Stimulated activated CD4-positive, alpha-beta T cell treated with anti-CD3 and anti-CD28 coated beads, TNF-alpha, amount 100 ng/mL, for 24 hours (primary cell): ENCODE results near the gene UVRAG.

Experiments
- DNase-seq, 3 experiments: peaks; one replicate each; pipeline ENCODE4 v3.0.0-alpha.2; 2020; ENCODE audit warnings: low read depth in 3 of 3

UVRAG gene

DNA sequence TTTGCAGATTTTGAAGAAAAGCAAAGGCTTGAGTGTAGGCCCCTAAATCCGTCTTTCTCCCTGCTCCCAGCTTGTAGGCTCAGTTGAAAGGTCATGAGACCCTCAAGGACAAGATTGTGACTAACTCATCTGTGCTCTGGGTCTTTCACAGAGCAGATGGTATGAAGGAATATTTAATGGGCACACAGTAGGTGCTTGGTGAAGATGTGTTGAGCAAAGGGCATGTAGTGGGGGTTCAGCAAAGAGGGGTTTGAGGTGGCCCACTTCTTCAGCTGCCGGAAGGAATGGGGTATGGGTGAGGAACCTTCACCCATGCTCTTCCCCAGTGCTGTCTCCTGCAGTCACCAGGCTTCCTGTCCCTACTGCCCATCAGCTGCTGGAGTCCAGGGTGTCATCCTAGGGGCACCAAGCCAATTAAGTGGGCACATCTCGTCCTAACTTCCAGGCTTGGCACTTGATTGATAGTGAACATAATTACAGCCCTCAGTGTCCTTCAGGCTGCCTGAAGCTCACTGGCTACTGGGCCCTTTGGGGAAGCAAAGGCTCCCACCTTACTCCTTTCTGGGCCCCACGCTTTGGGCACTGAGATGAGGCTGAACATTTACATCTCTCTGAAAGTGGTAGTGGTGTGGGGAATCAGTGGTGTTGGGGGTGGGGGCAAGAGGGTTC is 31.5 kb upstream of the UVRAG start:
- no peak for DNase-seq

DNA sequence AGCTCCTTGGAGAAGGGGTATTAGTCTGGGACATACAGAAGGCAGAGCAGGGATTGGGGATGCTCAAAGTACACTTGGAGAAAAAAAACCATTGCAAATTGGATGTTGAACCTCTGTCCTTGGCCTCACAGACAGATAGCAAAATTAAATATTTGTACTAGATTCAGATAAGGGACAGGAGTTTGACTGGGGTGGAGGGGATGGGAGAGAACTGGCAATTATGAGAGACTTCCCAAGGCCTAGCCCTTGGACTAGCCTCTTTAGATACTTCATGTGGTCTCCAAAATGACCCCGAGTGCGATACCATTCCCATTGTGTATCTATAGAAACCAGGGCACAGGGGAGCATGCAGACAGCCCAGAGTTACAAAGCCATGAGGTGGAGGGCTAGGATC is 30.9 kb upstream of the UVRAG start:
- DNase-seq = no peak

DNA sequence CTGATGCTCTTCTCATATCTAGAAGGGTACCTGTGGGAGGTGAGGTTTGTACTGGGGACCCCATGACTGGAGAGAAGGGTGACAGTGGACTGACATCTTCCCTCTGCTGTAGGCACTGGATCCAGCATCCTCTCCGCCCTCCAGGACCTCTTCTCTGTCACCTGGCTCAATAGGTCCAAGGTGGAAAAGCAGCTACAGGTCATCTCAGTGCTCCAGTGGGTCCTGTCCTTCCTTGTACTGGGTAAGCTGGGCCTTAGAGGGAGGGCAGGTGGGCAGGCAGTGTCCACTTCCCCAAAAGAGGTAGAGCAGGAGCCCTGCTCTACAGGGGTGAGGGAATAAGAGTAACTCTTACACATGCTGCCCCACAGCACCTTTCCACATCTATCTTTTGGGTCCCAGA is 30.5 kb upstream of the UVRAG start:
- DNase-seq = no peak

DNA sequence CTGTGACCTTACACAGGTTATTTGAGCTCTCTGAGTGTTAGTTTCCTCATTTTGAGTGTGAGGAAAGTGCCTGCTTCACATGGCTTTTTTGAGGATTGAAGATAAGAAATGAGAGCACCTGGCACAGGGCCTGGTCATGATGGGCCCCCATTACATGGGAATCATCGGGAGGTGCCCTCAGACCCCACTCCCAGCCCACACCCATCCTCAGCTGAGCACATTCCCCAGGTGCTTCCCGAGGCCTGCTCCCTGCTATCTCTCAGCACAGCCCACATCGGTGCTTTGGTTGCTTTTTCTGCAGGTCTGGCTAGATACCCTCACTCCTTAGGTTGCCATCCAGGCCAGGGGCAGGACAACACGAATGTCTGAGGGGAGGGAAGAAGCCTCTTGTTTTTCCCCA is 29.8 kb upstream of the UVRAG start:
- DNase-seq = no peak

DNA sequence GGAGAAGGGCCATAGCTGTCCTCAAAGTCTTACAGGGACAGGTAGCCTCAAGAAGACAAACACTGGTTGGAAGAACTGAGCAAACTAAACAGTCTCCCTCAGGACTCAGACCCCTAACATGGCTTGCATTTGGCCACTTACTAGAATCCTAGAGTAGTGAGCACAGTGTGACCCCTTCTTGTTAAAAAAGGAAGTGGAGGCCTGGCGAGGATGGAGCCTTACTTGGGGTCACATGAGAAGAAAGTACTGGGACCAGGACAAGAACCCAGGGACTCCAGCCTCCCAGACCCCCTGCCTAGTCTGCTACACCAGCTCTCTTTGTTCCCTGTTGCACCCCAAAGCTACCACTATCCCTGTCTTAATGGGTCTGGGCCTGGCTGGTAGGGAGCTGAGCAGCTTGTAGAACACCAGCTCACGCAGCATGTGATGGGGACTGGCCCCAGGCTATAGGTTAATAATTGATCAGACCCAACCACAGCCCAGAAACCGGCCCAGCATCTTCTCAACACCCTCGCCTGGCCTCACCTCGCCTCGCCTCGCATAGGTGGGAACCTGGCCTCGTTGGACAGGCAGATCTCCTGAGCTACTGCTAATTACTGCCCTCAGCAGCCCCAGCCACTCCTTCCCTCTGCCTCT is 28.8 kb upstream of the UVRAG start:
- DNase-seq = no peak

DNA sequence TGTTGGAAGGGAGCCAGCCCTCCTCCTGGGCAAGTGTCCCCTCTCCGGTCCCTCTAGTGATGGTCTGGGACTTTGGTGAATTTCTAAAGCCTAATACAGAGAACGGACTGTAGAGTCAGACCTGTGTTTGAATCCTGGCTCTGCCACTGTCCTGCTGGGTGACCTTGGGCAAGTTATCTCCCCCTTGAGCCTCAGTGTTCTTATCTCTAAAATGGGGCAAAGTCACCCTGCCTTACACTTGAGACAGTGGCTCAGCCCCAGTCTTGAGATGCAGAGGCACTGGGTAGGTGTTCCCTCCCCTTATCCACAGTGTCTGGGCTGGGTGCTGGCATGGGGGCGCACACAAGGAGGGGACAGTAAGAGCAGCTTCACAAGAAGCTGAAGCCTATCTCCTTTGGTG is 25.5 kb upstream of the UVRAG start:
- no peak for DNase-seq

DNA sequence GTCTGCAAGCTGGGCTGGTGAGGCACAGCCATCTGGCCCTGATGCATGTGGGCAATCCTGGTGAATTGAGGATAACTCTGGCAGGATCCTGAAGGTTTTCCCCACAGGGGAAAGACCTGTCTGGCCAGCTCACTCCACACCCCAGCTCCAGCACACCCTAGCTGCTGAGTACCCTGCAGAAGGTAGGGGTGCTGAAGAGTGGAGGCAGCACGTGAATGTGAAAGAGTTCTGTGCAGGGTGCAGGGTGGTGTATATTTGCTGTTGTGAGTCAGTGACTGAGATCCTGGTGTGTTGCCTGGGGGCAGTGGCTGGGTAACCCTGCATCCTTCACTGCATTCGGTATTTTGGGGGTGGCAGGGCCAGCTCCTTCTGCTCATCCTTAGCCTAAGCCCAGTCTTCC is 24.0 kb upstream of the UVRAG start:
- DNase-seq = no peak

DNA sequence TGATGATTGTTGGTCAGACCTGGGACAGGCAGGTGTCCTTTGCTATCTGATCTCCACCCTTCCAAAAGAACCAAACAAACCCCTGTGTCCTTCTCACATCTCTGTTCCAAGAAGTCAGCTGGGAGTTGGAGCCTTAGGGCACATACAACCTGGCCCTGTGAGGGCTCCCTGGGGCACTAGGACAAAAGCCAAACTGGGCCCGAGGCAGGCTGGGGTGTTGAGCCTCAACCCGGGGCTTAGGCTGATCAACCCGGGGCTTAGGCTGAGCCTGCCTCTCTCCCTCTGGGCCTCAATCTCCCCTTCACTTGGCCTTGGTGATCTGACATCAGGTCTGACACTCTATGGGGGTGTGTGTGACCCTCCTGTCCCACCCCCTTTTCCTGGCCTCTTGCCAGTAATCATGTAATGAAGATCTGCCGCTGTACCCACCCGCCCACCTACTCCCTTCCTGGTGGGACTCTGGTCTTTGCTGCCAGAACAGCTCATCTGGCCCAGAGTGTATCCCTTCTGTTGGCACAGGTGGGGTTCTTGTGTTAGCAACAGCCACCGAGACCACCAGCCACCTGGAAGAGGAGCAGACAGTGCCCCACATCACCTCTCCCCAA is 22.8 kb upstream of the UVRAG start:
- no peak for DNase-seq

DNA sequence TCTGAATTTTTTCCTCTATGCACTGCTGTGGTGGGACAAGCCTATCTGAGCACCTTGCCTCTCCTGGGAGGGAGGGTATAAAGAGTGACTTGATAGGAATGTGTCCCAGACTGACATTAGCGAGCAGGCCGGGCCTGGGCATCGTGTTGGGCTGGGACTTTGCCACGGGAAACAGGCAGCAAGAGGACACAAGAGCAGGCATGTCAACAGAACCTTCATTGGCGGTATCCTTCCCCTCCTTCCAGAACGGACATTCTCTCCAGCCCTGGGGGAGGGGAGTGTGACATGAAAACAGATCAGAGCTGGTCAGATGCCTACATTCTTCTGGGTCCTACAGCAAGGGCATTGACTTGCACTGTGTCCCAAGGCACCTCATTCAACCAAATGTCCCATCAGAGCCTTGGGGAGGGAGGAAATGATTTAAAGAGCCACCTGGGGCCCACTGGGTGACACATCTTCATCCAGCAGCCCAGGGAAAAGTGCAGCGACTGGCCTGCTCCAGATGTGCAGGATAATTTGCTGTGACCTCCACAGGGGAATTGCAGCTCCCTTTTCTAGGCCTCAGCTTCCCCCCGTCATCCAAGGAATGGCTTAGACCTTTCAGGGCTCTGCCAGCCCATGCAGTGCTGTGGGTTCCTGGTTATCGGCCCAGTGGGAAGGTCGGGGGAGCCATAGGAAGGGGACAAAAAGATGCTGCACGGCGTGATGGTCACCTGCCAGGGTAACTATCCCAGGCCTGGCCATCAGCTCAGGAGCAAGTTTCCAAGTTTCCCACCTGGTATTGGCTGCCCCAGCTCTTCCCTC is 21.8 kb upstream of the UVRAG start:
- DNase-seq = no peak

DNA sequence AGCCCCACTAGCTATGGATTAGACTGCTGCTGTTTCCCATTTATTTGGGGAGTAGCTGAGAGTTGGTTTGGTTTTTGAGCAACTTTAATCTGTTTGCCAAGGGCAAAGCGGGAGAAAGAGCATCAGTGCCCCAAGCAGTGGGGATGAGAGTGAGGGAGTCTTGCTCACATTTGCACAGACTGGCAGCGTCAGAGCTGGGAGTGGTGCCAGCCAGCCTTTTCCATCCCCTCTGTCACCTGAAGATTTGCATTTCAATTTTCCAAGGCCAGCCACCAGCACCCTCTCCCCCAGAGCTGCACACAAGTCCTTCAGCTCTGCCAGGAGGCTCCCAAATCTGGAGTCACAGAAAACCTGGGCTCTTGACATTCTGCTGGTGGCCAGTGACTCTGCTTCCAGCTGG is 21.0 kb upstream of the UVRAG start:
- no peak for DNase-seq

DNA sequence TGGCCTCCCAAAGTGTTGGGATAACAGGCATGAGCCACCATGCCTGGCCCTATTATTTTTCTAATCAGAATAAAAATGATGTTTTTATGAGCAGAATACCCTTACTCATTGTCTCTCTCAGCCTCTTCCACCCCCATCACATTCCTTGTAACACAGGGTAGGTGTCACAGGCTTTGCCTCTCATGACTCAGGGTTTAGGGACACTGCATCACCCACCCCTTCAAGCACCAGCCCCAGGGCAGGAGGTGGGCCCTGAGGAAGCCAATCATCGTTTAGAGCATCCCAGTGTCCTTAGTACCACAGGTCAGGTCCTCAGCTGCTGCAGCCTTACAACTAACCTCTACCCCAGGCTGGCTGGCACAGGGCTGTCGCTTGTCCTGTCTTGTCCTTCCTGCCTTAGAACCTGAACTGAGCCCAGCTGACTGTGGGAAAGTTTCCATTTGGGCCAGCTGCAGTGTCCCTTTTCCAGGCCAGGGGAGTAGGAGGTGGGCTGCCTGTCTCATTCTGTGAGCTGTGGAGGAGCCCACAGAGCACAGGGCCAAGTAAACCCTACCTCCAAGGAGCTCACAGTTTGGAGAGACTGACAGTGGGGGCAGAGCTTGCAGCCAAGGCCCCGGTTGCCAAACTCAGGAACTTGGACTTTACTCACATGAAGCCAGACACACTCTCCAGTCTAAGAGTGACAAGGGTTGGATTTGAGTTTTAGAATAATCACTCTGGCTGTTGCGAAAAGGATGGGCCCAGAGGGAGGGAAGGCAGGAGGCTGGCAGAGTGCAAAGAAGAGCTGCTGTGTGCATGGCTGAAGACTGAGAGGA is 19.5 kb upstream of the UVRAG start:
- no peak for DNase-seq

DNA sequence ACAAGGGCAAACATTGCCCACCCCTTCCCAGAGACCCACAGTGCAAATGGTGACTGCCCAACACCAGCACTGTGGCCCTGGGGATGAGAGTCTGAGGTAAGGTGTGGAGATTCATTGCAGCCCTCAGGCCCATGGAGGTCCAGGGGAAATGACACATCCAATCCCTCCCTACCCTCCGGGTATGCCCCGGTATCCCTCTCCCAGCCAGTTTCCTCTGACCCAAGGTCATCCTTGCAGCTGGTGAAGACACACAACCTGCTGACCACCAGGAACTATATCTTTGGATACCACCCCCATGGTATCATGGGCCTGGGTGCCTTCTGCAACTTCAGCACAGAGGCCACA is 18.9 kb upstream of the UVRAG start:
- no peak for DNase-seq

DNA sequence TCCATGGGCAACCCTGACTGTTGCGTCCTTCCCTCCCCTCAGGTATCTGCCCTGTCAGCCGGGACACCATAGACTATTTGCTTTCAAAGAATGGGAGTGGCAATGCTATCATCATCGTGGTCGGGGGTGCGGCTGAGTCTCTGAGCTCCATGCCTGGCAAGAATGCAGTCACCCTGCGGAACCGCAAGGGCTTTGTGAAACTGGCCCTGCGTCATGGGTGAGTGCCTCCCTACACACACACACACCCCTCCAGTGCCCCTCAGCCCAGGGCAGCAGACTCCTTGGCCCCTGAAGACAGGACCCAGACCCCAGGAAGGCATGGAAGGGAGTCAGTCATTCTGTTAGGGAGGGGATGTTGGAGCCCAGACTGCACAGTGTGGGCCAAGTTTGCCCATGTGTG is 17.9 kb upstream of the UVRAG start:
- DNase-seq = no peak

DNA sequence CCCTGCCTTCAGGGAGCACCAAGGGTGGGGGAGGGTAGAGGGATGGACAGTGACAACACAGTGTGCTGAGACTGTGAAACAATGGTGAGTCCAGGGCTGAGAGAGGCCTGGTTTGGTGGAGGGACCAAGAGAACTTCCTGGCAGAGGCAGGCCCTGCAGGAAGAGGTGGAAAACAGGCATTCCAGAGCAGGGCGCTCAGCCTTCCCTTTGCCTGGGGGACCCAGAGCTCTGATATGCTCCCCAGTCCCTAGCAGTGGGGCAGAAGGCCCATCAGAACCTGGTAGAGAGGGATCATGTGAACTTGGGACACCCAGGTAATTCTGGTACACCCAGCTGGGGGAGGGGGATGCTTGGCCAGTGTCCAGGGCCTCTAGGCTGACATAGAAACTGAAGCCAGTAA is 17.2 kb upstream of the UVRAG start:
- DNase-seq = no peak

DNA sequence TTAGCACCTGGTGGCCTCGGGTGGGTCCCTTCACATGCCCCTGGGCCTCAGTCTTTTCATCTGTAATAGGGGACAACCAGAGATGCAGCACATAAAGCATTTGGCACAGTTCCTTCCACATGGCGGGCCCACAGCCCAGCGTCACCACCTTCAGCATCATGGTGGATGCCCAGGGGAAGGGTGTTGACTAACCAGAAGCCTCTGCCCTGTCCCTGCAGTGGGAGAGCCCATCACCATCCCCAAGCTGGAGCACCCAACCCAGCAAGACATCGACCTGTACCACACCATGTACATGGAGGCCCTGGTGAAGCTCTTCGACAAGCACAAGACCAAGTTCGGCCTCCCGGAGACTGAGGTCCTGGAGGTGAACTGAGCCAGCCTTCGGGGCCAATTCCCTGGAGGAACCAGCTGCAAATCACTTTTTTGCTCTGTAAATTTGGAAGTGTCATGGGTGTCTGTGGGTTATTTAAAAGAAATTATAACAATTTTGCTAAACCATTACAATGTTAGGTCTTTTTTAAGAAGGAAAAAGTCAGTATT is 14.8 kb upstream of the UVRAG start:
- DNase-seq = no peak

DNA sequence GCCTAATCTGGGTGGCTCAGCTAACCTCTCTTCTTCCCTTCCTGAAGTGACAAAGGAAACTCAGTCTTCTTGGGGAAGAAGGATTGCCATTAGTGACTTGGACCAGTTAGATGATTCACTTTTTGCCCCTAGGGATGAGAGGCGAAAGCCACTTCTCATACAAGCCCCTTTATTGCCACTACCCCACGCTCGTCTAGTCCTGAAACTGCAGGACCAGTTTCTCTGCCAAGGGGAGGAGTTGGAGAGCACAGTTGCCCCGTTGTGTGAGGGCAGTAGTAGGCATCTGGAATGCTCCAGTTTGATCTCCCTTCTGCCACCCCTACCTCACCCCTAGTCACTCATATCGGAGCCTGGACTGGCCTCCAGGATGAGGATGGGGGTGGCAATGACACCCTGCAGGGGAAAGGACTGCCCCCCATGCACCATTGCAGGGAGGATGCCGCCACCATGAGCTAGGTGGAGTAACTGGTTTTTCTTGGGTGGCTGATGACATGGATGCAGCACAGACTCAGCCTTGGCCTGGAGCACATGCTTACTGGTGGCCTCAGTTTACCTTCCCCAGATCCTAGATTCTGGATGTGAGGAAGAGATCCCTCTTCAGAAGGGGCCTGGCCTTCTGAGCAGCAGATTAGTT is 14.2 kb upstream of the UVRAG start:
- DNase-seq = no peak

DNA sequence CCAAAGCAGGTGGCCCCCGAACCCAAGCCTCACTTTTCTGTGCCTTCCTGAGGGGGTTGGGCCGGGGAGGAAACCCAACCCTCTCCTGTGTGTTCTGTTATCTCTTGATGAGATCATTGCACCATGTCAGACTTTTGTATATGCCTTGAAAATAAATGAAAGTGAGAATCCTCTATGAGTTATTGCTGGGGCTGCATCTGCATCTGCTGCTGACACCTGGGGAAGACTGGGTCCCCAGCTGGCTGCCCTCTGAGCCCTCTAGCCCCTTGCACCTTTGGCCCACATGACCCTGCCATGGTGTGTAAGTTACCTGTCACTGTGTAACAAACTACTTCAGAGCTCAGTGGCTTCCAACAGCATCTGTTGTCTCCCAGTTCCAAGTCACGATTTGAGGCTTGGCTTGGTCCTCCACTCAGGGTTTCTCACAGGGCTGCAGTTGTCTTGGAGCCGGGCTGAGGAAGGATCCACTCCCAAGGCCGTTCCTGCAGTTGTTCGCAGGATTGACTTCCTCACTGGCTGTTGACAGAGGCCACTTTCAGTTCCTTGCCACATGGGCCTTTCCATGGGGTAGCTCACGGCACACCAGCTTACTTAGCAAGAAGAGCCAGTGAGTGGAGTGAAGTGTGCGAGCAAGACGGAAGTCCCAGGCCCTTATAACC is 13.5 kb upstream of the UVRAG start:
- no peak for DNase-seq

DNA sequence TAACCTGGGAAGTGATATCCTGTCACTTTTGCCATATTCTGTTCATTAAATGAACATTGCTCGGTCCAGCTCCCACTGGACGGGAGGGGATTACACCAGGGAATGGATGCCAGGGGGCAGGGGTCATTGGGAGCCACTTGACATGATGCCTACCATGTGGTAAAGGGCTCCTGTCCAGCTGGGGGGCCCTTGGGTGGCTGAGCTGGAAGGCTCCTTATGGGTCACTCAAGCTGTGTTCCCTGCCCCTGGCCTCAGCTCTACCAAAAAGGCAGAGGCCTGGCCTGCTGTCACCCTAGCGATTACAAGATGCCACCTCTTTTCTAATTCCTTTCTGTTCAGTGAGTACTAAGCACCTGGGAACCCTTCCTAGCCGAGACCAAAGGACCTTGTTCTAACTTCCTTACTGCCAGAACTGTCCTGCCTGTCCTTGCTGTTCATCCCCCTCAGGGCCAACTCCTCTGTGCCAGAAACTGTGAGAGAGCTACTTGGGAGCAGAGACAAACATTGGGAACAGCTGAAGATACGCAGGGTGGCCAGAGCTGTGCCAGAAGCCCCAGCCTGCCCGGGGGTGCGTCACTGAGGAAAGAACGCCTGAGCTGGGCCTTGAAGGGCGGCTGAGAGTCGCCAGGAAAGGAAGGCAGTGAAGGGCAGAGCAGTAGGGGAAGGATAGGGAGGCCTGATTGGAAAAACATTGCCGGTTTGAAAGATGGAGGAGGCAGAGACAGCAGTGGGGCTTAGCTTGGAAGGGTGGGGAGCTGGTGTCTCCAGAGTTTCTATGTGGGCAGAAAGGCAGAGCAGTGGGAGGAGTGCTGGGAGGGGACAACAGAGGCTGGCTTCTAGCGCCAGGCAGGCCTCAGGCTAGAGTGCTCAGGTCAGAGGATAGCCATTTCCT is 12.7 kb upstream of the UVRAG start:
- no peak for DNase-seq

DNA sequence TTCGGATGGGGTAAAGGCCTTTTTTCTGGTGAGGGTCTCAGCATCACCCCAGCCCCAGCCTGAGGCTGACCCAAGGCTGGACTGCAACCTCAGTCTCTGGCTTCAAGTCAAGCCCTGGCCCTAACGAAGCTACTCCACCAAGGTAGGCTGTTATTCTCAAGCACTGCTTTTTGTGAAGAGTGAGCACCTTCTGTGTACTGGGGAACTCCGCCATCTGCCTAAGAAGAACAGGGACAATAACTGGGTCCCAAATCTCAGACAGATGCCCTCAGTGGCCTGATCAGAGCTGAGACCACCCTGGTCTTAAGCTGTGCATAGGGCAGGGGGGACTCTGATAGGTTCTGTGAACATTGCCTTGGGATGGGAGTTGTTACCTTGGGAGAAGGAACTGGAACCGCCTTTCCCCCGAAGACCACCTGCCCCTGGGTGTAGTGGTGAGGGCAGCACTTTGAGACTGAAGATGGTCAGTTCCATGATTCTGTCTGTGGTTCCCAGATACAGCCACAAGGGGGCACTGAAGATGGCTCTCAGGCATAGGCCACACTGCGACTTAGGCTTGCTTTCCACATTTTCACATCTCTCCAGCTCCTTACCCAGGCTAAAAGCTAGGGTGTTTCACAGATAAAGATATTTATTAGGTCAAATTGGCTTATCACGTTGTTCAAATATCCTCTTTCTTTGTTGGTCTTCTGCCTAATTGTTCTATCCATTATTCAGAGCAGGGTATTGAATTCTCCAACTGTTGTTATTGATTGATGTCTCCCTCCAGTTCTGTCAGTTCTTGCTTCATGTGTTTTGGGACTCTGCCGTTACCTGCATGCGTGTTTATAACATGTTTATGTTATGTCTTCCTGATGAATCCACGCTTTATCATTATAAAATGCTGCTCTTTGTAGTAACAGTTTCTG is 11.8 kb upstream of the UVRAG start:
- peak; percentile 42 to 64 (median 46) for DNase-seq
